Stimulated activated naive CD8-positive, alpha-beta T cell treated with anti-CD3 and anti-CD28 coated beads, Interleukin-15, Interleukin-2, amounts not matched to agents 100 U/mL and 50 U/mL, for 24 hours (primary cell): ENCODE results near the gene C2CD2L.
A peak's percentile ranks its signal among the peaks of the same experiment; 100 is the strongest.
"Not testable (repeated sequence)": the region's sequence is repeated elsewhere in the genome, so short reads cannot be mapped to it uniquely, and the experiment has no call there.

ENCODE experiments used
- ATAC-seq: fragments of 150-1000 bp; cut with Tn5 transposase; one replicate; pipeline ENCODE4 v1.10.0; 2021
- DNase-seq: peaks from one replicate; pipeline ENCODE4 v3.0.0; 2021

Gene C2CD2L

GRCh38 chr11:119106564-119107537 lies at the start of gene C2CD2L:
Gene C2CD2L, plus strand, starts transcription at chr11:119107344. Its CDS starts 398 bp downstream, at chr11:119107742.
- ATAC-seq (peak; percentile 88), DNase-seq (peak; percentile 91)

DNA sequence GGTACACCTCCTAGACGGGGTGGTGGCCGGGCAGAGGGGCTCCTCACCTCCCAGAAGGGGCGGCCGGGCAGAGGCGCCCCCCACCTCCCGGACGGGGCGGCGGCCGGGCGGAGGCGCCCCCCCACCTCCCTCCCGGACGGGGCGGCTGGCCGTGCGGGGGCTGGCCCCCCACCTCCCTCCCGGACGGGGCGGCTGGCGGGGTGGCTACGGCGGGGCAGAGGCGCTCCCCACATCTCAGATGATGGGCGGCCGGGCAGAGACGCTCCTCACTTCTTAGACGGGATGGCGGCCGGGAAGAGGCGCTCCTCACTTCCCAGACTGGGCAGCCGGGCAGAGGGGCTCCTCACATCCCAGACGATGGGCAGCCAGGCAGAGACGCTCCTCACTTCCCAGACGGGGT lies 48.0 kb upstream of the C2CD2L start:
- DNase-seq, ATAC-seq: not testable (repeated sequence)

- DNase-seq: no peak
- no peak for ATAC-seq
Measured at GRCh38 chr11:119061256-119061655, 45.9 kb upstream of the C2CD2L start.

DNA sequence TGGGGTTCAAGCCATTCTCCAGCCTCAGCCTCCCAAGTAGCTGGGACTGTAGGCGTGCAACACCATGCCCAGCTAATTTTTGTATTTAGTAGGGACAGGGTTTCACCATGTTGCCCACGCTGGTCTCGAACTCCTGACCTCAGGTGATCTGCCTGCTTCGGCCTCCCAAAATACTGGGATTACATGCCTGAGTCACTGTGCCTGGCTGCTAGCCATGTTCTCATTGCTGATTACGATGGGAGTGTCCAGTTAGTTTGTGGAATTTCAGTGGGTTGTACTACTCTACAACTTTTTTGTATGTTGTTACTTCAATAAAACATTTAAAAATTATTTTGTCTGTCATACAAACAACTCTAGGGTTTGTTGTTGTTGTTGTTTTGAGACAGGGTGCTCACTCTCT lies 44.4 kb upstream of the C2CD2L start:
- ATAC-seq (no peak), DNase-seq (no peak)

DNA sequence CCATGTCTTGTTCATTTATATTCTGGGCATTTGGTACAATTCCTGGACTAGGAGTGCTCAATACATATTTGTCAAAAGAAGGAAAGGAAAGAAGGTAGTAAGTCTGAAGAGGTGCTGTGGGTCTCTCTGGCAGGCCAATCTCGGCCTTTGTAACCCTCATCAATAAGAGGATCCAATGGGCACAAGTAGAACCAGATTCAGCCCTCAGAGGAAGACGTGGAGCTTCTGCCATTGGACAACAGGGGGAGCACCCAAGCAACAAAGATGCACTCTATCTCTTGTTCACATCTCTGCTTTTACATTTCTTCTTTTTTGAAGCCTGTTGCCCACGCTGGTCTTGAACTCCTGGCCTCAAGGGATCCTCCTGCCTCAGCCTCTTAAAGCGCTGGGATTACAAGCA lies 41.8 kb upstream of the C2CD2L start:
- ATAC-seq (peak; percentile 37), DNase-seq (peak; percentile 39)

DNA sequence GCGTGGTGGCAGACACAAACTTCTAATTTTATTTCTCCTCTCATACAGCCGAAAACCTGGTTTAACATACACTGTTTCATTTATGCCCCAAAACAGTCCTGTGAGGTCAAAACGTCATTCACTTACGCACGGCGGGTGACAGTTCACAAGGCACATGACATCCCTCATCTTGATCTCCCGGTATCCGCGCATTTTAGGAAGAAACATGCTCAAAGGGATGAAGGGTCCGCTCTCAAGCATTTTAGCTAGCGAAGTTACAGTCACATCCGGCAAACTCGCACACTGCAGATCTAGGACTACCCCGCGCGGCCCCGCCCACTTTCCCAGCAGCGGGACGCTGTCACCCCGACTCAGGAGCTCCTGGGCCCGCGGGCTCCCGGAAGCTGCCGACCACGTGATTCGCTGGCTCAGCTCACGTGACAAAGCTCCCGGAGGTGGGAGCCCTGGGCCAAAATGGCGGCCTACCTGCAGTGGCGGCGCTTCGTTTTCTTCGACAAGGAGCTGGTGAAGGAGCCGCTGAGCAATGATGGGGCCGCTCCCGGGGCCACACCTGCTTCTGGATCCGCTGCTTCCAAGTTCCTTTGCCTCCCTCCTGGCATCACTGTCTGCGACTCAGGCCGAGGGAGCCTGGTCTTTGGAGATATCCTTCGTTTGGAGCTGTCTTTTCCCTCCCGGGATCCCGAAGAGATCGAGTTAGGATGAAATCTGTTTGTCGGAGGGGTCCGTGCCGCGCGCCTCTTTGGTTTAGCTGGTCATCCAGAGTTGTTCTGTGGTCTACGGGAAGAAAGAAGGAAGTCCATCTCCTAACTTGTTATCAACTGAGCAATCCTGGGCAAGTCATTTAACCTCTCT lies 39.5 kb upstream of the C2CD2L start, which contains the start of gene VPS11:
Gene VPS11, plus strand, starts transcription at position 448 of the 852 bp plus-strand sequence. Its CDS starts 6 bp downstream, at position 454.
- DNase-seq: peak; percentile 99
- peak; percentile 99 for ATAC-seq

DNA sequence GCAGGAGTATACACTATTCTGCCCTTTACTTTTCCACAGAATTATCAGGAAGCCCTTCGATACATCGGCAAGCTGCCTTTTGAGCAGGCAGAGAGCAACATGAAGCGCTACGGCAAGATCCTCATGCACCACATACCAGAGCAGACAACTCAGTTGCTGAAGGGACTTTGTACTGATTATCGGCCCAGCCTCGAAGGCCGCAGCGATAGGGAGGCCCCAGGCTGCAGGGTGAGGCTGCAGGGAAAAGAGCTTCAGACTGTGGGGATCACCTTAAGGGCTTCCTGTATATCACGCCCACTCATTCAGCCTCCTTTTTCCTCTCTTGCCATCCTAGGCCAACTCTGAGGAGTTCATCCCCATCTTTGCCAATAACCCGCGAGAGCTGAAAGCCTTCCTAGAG lies 29.3 kb upstream of the C2CD2L start:
- DNase-seq (no peak), ATAC-seq (no peak)

DNA sequence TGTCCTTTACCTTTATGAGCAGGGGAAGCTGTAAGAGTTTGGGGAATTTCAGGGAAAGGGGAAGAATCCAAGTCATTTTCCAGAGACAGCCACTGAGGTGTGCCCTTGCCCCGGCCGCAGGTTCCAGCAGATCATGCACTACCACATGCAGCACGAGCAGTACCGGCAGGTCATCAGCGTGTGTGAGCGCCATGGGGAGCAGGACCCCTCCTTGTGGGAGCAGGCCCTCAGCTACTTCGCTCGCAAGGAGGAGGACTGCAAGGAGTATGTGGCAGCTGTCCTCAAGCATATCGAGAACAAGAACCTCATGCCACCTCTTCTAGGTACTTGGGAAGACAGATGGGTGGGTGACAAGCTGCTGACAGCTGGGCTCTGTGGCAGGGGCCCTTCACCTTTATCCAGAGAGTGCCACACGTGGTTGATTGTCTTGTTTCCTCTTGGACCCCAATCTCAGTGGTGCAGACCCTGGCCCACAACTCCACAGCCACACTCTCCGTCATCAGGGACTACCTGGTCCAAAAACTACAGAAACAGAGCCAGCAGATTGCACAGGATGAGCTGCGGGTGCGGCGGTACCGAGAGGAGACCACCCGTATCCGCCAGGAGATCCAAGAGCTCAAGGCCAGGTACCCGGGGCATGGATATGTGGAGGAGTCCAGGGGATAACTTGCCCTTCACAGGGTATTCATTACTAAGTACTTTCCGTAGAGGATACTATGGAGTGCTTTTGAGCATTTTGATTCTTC lies 28.3 kb upstream of the C2CD2L start:
- ATAC-seq (no peak), DNase-seq (no peak)

DNA sequence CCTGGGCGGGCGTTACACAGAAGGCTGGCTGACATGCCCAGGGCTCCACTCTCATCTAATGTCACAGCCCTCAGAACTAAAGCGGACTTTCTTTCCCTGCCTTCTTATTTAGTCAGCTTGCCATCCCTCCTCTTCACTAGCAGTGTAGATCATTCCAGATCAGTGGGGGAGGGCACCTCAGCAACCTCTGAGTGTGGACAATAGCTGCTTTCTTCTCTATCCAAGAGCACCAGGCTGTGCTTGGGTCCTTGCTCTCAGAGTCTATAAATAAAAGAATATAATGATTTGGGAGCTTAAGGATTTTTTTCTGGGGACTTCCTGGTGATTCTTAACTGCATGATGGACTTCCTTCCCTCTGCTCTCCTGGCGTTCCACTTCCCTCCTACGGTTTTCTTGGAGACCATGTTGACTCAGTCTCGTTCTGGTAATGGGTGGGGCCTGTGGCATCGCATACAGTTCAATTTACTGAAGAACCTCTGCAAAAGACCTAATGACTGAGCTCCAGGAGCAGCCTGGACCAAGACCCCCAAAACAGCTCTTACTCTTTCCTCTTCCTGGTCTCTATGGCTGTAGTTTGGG lies 25.4 kb upstream of the C2CD2L start:
- no peak for DNase-seq
- no peak for ATAC-seq

- DNase-seq (peak; percentile 93), ATAC-seq (peak; percentile 94)
Measured at GRCh38 chr11:119084663-119085436, 22.3 kb upstream of the C2CD2L start, which contains the start of gene HMBS. Gene HMBS, plus strand, starts transcription at chr11:119084881. Its CDS starts 153 bp downstream, at chr11:119085034.

DNA sequence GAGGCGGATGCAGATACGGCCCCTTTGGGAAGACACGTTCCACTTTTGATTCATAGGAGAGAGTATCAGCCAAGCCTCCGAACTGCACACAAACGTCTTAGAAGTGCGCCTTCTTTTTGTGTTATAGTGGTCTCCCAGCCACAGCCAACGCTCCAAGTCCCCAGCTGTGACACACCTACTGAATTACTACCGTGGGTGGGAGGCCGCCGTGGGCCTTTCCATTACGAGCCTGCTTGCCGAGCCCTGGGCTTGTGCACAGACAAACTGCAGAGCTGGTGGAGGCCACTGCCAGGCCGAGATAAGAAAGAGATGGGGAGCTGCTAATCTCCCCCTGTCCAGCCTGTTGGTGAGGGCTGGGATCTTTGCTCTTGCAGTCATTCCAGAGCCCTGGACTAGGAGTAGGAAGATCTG lies 21.7 kb upstream of the C2CD2L start:
- DNase-seq: peak; percentile 48

DNA sequence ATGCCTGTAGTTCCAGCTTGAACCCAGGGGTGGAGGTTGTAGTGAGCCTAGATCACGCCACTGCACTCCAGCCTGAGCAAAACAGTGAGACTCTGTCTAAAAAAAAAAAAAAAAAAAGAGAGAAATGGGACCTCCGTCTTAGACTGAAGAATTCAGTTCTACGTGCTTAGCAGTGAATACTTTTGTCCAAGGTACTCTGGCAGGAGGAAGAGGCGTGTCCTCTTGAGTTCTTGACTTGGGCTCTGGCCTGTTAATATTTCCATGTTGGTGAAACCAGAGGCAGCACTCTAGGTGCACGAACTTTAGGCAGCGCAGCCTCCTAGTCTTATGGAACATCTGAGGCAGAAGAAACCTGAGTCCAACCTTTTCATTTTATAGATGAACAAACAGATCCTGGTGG lies 20.0 kb upstream of the C2CD2L start:
- no peak for DNase-seq
- no peak for ATAC-seq

More for the DNA sequence above, 21.7 kb upstream of the C2CD2L start:
- ATAC-seq: peak; percentile 12

GRCh38 chr11:119087747-119088241 lies 19.4 kb upstream of the C2CD2L start:
- ATAC-seq (no peak), DNase-seq (no peak)

DNA sequence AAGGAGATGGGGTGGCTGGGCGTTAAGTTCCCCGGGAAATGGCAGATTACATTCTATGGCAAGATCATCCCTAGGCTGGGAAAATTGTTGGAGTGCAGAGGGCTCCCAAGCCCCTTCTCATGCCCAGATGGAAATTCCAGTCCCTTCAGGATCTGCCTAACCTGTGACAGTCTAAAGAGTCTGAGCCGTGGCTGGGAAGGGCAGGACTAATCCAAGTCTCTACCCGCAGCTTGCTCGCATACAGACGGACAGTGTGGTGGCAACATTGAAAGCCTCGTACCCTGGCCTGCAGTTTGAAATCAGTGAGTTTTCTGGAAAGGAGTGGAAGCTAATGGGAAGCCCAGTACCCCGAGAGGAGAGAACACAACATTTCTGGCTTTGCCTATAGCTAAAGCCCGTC lies 18.7 kb upstream of the C2CD2L start:
- no peak for ATAC-seq
- DNase-seq: no peak

DNA sequence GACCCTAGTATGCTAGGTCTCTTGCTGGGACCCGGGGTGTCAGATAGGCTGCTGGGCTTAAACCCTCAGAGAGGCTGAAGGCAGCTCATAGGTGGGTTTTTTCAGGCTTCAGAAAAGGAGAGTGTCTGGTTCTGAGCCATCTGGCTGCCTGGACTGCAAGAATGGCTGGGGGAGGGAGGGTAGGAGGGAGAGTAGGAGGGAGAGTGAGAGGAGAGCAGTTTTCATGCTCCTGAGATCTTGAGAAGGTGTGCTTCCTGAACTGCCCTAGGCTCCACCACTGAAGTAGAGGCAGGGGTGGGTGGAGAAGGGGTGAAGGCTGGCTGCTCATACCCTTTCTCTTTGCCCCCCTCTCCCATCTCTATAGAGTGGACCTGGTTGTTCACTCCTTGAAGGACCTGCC lies 17.8 kb upstream of the C2CD2L start:
- no peak for DNase-seq
- ATAC-seq: no peak

GRCh38 chr11:119091178-119091577 lies 16.0 kb upstream of the C2CD2L start:
- no peak for DNase-seq
- no peak for ATAC-seq

DNA sequence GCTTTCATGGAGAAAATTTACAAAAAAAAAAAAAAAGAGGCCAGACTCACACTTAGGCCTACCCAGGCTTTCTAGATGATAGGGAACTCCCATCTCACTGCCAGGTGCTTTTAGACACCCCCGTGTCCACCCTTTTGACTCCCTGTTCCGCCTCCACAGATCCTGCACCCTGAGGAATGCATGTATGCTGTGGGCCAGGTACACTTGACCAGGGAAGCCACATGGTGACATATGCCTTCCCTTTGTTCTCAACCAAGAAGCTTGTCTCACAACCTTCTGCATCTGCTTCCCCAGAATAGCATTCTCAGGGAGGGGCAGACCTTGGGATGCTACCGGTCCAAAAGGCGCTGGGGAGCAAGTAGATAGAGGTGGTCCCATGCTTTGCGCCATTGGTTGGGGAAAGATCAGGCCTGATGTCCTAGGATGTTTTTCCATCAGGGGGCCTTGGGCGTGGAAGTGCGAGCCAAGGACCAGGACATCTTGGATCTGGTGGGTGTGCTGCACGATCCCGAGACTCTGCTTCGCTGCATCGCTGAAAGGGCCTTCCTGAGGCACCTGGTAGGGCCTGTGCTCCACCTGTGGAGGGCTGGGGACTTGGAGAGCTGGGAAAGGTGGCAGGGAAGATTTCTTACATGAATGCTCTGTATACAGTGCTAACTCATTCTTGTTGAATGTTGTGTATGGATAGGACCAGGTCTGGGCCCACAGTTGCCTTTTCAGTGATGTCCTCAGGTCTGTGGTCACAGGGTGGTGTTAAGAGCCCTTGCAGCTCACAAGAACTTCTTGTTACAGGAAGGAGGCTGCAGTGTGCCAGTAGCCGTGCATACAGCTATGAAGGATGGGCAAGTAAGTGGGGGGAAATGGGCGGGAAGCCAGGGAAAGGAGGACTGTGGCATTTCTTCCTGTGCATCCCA lies 14.9 kb upstream of the C2CD2L start:
- DNase-seq: no peak

DNA sequence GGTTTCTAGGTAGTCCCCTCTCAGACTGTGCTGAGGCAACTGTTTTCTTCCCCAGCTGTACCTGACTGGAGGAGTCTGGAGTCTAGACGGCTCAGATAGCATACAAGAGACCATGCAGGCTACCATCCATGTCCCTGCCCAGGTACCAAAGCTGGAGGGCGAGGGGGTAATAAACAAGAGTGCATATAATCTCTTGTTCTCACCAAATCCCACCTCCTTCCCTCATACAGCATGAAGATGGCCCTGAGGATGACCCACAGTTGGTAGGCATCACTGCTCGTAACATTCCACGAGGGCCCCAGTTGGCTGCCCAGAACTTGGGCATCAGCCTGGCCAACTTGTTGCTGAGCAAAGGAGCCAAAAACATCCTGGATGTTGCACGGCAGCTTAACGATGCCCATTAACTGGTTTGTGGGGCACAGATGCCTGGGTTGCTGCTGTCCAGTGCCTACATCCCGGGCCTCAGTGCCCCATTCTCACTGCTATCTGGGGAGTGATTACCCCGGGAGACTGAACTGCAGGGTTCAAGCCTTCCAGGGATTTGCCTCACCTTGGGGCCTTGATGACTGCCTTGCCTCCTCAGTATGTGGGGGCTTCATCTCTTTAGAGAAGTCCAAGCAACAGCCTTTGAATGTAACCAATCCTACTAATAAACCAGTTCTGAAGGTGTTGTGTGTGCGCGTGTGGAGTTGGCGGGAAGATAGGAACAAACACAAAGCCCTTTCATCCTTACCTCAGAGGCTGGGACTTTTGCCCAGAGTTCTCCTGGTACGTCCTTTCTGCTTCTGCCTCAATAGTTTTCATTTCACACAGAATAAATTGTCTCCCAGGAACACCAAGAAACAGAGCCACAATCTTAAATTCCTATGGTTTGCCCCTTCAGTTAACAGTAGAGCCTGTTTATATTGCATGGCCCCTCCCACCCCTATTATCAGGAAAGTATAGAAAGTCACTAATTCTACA lies 14.0 kb upstream of the C2CD2L start:
- DNase-seq (no peak), ATAC-seq (no peak)

More for the DNA sequence above, 14.9 kb upstream of the C2CD2L start:
- ATAC-seq: no peak
